ENCODE data around the gene PEX1. TPM values are rescaled to one million over a fixed set of nuclear protein-coding genes. Genes with fewer than 3 reads are reported as not detected.

PEX1 gene
- total and polyA plus RNA-seq, 2 donors (not counting 1 experiment from before 2014, with no cell fraction given) = 11.3 to 23.0 TPM

- Histone ChIP-seq H3K9me3 (ENCODE audit: control insufficient read depth, insufficient read depth, low read depth, low read length) (no peaks in the 10 kb centered on the region), H3K27ac (ENCODE audit: insufficient read depth, low read length) (no peak overlapping the region), H3K79me2 (ENCODE audit: control insufficient read depth, insufficient read depth, low read length) (no peaks in the 10 kb centered on the region), H2AFZ (ENCODE audit: low read length) (no peak overlapping the region), H3K36me3 (ENCODE audit: control insufficient read depth, insufficient read depth, low read length) (no peaks in the 10 kb centered on the region), H3K27me3 (ENCODE audit: control insufficient read depth, insufficient read depth, low read length) (no peaks in the 10 kb centered on the region), H3K4me3 (replicated peaks in 1 of 4; ENCODE audit: control extremely low read depth in 1 of 4, insufficient read depth in 1 of 4, low read depth in 3 of 4, low read length in 4 of 4) (no peak overlapping the region), H3K9ac (ENCODE audit: insufficient read depth, low read length) (no peak overlapping the region), H4K20me1 (ENCODE audit: control insufficient read depth, extremely low read depth, insufficient read depth, low read length) (no peaks in the 10 kb centered on the region), H3K4me2 (ENCODE audit: extremely low read depth, insufficient read depth, low read length) (no peak overlapping the region), H3K4me1 (ENCODE audit: control insufficient read depth, extremely low read depth, insufficient read depth, low read length) (no peaks in the 10 kb centered on the region)
- DNase-seq (ENCODE audit: low read depth in 2 of 2) = no peak
- no peak for TF ChIP-seq EZH2 (IDR thresholded peaks at IDR 0.05; ENCODE audit: low read length, missing control alignments)
- no peak for TF ChIP-seq CTCF (conservative IDR thresholded peaks at IDR 0.05 in 1 of 2, IDR thresholded peaks at IDR 0.05 in 1 of 2; ENCODE audit: low read depth in 1 of 2, low read length in 2 of 2)
Measured at GRCh38 chr7:92462560-92462959, 65.8 kb downstream of the PEX1 start.

DNA sequence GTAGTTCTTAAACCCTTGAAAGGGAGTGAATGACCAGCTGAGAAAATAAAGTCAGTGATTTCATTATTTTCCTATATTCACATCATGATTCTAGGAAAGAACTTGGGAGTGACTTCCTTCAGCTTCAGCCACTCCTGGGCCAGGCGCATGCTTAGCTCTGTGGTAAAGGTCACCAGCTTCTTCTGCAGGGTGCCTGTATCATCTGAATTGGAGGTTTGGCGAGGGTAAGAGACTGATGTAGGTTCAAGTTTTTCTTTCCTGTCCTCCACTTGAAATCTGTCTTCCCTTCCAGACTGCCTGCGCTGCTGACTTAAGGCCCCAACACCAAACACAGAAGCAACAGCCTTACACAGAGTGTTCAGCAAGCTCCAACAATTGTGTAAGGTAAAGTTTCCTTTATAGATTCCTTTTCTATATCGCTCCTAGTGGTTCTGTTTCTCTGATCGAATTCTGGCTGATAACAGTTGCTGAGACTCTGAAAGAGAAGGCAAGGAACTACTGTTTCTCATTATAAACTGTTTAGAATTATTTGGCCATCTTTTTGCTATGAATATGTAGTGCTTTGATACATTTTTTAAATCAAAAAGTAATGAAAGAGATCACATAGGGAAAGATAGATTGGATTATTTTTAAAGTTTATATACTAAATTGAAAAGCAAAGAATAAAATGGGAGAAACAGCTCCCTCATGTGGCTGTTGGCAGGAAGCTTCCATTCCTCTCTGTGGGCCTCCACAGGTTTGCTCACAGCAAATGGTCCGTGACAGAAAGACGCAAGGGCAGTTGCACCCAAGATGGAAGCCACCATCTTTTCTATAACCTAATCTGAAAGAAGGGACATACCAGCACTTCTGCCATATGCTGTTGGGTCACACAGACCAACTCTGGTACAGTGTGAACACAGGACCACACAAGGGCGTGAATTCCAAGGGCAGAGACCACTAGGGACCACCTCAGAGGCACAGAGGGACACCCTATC is 67.0 kb downstream of the PEX1 start:
- no peaks in the 10 kb centered on the region for H3K9me3 ChIP-seq (ENCODE audit: control insufficient read depth, insufficient read depth, low read depth, low read length)
- no peak overlapping the region for H3K4me3 ChIP-seq (replicated peaks in 1 of 4; ENCODE audit: control extremely low read depth in 1 of 4, insufficient read depth in 1 of 4, low read depth in 3 of 4, low read length in 4 of 4)
- H2AFZ ChIP-seq (ENCODE audit: low read length) = peak overlapping the region; percentile 93
- no peaks in the 10 kb centered on the region for H4K20me1 ChIP-seq (ENCODE audit: control insufficient read depth, extremely low read depth, insufficient read depth, low read length)
- no peak overlapping the region for H3K4me2 ChIP-seq (ENCODE audit: extremely low read depth, insufficient read depth, low read length)
- TF ChIP-seq CTCF (conservative IDR thresholded peaks at IDR 0.05 in 1 of 2, IDR thresholded peaks at IDR 0.05 in 1 of 2; ENCODE audit: low read depth in 1 of 2, low read length in 2 of 2) (peak; percentile 83 to 88), EZH2 (IDR thresholded peaks at IDR 0.05; ENCODE audit: low read length, missing control alignments) (no peak)
- H3K4me1 ChIP-seq (ENCODE audit: control insufficient read depth, extremely low read depth, insufficient read depth, low read length) = no peaks in the 10 kb centered on the region
- H3K9ac ChIP-seq (ENCODE audit: insufficient read depth, low read length) = no peak overlapping the region
- H3K36me3 ChIP-seq (ENCODE audit: control insufficient read depth, insufficient read depth, low read length) = peaks cover 2% of the 10 kb centered on the region
- H3K27me3 ChIP-seq (ENCODE audit: control insufficient read depth, insufficient read depth, low read length) = no peaks in the 10 kb centered on the region
- H3K79me2 ChIP-seq (ENCODE audit: control insufficient read depth, insufficient read depth, low read length) = no peaks in the 10 kb centered on the region
- peak; percentile 33 to 56 for DNase-seq (ENCODE audit: low read depth in 2 of 2)
- H3K27ac ChIP-seq (ENCODE audit: insufficient read depth, low read length) = no peak overlapping the region

- TF ChIP-seq CTCF (conservative IDR thresholded peaks at IDR 0.05 in 1 of 2, IDR thresholded peaks at IDR 0.05 in 1 of 2; ENCODE audit: low read depth in 1 of 2, low read length in 2 of 2) (no peak), EZH2 (IDR thresholded peaks at IDR 0.05; ENCODE audit: low read length, missing control alignments) (no peak)
- Histone ChIP-seq H3K9ac (ENCODE audit: insufficient read depth, low read length) (no peak overlapping the region), H3K79me2 (ENCODE audit: control insufficient read depth, insufficient read depth, low read length) (no peaks in the 10 kb centered on the region), H3K27ac (ENCODE audit: insufficient read depth, low read length) (no peak overlapping the region), H2AFZ (ENCODE audit: low read length) (no peak overlapping the region), H3K9me3 (ENCODE audit: control insufficient read depth, insufficient read depth, low read depth, low read length) (no peaks in the 10 kb centered on the region), H4K20me1 (ENCODE audit: control insufficient read depth, extremely low read depth, insufficient read depth, low read length) (no peaks in the 10 kb centered on the region), H3K4me3 (replicated peaks in 1 of 4; ENCODE audit: control extremely low read depth in 1 of 4, insufficient read depth in 1 of 4, low read depth in 3 of 4, low read length in 4 of 4) (no peak overlapping the region), H3K4me2 (ENCODE audit: extremely low read depth, insufficient read depth, low read length) (no peak overlapping the region), H3K36me3 (ENCODE audit: control insufficient read depth, insufficient read depth, low read length) (peaks cover 2% of the 10 kb centered on the region), H3K4me1 (ENCODE audit: control insufficient read depth, extremely low read depth, insufficient read depth, low read length) (no peaks in the 10 kb centered on the region), H3K27me3 (ENCODE audit: control insufficient read depth, insufficient read depth, low read length) (no peaks in the 10 kb centered on the region)
- no peak for DNase-seq (ENCODE audit: low read depth in 2 of 2)
Measured at GRCh38 chr7:92460510-92460909, 67.8 kb downstream of the PEX1 start.

All from fibroblast of lung (primary cell).